Esophagus mucosa (tissue), 1 donor: ENCODE measurements around the gene CCDC40. TPM values are rescaled to one million over a fixed set of nuclear protein-coding genes. Genes with fewer than 3 reads are reported as not detected.

Source experiments
- ATAC-seq: fragments of 200-7000 bp; cut with Tn5 transposase; one replicate; pipeline ENCODE4 v1.9.1; 2020
- total RNA-seq: library from RNA; stranded (reverse); gene quantifications from one replicate; pipeline ENCODE4 v1.2.4, GENCODE V29; 2023
- donor health status: DM: yes; HTN: yes; CAD: no.

Gene CCDC40
- total RNA-seq, 1 donor from 2014 or later: 0.72 TPM

DNA sequence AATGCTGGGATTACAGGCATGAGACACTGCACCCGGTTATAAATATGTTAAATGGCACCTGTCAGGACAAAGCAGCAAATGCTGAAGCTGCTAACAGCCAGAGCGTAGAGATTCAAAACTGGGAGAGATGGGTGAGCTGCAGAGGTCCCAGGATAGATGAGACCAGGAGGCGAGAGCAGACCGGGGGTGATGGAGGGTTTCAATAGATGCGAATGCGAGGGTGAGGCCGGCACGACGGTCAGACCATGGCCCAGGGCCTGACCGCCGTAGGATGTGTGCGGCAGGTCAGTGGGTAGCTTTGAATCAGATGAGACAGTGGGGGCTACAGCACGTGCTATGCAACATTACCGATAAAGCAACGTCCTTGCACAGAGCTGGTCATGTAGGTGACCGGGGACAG is 14.3 kb downstream of the CCDC40 start:
- ATAC-seq: no peak

- no peak for ATAC-seq
Measured at GRCh38 chr17:80051681-80052080, 15.2 kb downstream of the CCDC40 start.

DNA sequence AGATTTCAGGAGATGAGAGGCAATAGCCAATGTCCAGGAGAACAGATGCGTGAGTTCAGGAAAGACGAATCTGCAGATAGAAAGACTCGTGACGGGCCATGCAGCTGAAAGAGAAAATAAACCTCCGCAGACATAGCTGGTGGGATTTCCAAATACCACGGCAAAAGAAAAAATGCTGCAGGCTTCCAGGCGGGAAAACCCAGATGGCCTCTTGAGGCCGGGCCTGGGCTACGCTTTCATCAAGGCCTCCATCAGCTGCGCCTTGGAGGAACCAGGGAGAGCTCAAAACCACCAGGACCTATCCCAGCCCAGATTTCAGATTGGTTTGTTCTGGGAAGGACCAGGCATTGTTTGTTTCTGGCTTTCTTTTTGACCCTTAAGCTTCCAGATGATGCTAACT is 16.7 kb downstream of the CCDC40 start:
- no peak for ATAC-seq

DNA sequence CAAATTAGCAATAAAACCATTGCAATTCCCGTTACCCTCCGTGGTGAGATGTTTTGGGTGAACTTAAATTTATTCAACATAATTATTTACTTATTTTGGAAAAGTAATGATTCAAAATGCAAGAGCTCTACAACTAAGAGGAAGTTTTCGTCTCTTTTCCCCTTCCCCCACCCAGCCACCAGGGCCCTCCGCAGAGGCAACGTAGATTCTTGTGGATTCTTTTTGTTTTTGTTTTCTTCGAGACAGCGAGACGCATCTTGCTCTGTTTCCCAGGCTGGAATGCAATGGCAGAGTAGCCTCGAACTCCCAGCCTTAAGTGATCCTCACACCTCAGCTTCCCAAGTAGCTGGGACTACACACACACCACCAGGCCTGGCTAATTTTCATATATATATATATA is 19.2 kb downstream of the CCDC40 start:
- ATAC-seq: no peak

DNA sequence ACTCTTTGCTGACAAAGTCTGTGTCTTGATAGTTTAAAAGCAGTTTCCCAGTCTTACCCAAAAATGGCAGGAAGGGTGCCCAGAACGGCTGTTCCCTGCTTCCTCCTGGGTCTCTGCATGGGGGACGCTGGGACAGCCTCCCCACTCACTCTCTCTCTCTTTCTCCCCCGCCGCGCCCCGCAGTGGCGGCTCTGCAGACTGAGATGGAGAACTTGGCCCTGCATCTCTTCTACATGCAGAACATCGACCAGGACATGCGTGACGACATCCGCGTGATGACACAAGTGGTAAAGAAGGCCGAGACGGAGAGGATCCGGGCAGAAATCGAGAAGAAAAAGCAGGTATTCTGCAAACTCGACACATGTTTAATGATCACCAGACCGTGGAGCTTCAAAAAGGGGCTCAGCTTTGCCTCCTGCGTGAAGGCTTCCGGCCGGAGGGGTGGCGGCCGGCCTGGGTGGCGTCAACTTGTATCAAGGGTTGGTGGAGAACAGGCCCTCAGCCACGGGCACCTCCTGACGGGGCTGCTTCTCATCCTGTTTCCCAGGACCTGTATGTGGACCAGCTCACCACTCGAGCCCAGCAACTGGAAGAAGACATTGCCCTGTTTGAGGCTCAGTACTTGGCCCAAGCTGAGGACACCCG is 22.0 kb downstream of the CCDC40 start:
- ATAC-seq: no peak

GRCh38 chr17:80060644-80061043 is 24.2 kb downstream of the CCDC40 start:
- no peak for ATAC-seq

DNA sequence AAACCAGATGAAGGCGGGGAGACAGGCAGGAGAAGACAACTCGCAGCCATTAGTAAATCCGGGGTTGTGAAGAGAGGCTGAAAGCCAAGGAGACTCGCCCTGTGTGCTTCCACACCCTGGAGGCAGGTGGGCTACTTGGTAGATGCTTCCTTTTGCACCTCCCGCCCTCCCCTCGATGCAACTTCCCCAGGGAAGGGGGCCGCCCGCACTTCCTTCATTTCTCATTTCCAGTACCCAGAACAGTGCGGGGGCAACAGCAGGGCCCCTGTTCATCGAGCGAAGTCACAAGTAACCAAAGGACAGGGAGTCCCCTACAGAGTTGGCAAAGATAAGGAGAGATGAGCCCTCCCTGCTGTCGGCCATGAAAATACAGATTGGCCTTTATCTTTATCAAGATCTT is 25.0 kb downstream of the CCDC40 start:
- no peak for ATAC-seq

DNA sequence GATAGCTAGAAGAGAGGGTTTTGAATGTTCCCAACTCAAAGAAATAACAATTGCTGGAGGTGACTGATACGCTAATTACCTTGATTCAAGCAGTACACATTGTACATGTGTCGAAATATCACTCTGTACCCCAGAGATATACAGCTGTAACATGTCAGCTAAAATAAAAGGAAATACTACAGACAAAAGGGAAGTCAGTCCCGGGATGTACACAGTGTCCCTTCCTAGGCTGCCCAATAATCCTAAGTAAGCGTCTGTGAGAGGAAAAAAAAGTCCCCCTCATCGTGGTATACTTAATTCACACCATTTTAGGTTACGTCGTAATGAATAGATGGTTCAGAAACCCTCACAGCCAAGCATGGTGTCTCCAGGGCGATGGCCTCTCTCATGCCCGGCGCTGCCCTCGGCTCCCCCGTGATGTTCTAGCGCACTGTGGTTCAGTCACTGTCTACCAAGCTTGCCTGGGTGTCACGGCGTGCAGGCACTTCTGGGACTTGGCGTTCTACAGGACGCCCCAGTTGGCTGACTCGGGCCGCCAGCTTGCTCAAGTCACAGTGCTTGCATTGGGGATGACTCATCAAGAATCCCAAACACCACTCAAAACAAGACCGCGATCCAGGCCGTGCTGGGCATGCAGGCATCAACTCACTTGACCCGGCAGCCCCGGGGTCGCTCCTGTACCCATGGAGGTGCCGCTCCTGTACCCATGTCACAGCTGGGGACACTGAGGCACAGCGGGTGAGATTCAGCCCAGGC is 27.6 kb downstream of the CCDC40 start:
- ATAC-seq: peak; percentile 75

GRCh38 chr17:80064696-80065095 is 28.3 kb downstream of the CCDC40 start:
- ATAC-seq: no peak

GRCh38 chr17:80065478-80066170 is 29.2 kb downstream of the CCDC40 start:
- no peak for ATAC-seq

- ATAC-seq: no peak
Measured at GRCh38 chr17:80067393-80067986, 31.0 kb downstream of the CCDC40 start.

DNA sequence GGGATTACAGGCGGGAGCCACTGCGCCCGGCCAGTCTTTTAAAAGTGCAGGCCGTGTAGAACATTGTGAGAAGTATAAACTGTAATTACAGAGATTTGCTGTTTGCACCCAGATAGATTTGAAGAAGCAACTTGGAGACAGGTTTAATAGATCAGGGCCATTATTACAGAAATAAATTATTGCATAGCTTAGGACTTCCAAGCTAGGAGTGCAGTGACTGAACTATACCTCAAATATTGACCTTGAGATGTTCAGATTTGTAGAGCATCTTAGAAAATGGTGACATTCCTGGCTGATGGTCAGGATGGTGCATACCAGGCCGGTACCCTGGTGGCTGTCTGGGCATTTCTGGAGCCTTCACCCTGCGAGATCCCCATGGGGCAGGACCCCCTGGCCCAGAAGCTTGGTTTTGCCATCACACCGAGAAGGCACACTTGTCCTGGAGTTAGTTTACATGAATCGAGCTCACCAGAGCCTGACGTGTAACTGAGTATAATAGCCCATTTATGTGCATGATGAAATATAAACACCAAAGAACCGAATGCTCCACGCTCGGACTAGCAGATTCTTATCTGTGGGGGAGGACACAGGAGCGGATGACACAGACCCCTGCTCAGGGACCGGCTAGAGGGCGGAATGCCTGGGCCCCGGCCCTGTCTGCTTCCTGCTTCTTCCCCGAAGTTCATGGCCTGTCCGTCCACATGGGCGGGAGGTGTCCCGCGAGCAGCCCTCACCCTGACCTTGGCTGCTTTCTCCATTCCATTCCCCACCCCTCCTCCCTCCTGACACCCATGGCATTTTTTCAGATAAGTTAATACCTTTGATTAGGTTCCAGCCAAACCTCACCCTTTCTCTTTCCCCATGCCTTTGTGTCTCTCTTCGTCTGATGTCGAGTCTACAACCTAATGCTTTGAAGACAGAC is 32.1 kb downstream of the CCDC40 start:
- peak; percentile 31 for ATAC-seq

- peak; percentile 14 for ATAC-seq
Measured at GRCh38 chr17:80070375-80071115, 34.1 kb downstream of the CCDC40 start.

DNA sequence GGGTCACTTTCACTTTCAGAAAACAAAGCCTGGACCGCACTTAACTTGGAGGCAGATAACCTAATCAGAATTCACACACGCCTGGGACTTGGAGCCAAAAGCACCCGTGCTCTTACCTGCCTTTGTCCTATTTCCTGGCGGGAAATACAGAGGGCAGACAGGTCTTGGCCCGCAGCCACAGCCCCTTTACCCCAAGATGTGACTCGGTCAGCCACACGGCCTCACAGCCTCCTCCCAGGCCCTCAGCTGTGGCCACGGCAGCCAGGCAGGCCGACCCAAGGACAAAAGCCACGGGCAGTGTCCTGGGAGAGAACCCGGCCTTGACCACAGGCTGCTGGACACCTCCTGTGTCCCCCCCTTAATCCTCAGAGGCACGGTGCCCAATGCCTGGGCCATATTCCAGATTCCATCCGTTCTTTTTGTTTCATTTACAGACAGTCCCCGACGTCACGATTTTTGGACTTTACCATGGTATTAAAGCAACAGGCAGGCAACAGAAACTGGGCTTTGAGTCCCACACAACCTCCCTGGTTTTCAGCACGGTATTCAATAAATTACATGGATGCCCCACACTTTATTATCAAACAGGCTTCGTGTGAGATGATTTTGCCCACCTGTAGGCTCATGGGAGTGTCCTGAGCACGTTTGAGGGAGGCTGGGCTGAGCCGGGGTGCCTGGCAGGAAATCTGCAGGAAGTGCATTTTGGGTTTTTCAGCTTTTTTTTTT is 34.8 kb downstream of the CCDC40 start:
- peak; percentile 34 for ATAC-seq

GRCh38 chr17:80072410-80072809 is 36.0 kb downstream of the CCDC40 start:
- ATAC-seq: no peak

DNA sequence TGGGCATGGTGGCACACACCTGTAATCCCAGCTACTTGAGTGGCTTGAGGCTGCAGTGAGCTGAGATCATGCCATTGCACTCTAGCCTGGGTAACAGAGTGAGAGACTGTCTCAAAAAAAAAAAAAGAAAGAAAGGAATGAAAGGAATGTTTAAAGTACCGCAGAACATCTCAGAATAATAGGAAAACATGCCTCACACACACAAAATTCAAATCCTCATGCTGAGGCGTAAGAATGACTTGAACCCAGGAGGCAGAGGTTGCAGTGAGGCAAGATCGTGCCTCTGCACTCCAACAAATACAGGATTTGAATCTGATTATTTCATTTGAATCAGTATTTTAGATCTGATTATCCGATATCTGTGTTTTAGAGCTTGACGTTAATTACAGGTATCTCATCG is 43.6 kb downstream of the CCDC40 start:
- ATAC-seq: no peak

- ATAC-seq: no peak
Measured at GRCh38 chr17:80081596-80081995, 45.2 kb downstream of the CCDC40 start.

DNA sequence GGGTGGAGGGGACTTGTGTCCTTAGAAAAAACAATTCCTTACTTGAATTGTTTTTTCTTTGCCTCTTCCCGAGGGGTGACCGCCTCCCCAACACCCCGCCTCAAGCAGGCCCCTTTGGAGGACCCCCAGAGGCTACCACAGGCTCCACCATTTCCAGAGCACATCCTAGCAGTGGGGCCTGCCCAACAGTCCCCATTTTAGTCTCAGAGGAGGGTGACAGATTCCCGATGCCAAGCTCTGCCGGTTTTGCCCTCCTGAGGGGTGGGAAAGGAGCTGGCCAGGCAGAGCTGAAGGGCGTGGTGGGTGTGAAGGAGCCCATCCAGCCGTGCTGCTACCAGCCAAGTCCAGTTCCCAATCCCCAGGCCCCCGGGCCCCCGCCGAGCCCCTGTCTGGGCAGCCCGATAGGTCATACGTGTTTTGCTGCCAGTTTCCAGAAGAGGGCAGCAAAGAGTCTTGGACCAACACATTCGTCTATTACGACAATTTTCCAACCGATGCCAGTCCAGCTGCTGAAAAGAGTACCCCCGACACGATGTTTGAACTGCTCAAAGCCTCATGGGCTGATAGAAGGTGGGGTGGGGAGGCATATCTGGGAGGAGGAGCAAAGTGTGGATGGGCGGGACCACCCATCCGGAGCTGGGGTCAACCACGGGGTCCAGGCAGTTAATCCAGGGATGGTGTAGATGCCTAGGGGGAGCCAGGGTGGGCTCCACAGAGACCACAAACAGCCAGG is 46.1 kb downstream of the CCDC40 start:
- ATAC-seq: peak; percentile 57

GRCh38 chr17:80083136-80083661 is 46.8 kb downstream of the CCDC40 start:
- no peak for ATAC-seq

GRCh38 chr17:80084773-80085172 is 48.3 kb downstream of the CCDC40 start:
- ATAC-seq: no peak
